ENCODE measurements around the gene IQSEC2. TPM values are rescaled to one million over a fixed set of nuclear protein-coding genes. Genes with fewer than 3 reads are reported as not detected.
A peak's percentile ranks its signal among the peaks of the same experiment; 100 is the strongest.

The IQSEC2 gene
- total RNA-seq, 1 experiment from 2014 or later: 16.9 TPM

GRCh38 chrX:53251307-53251706, 30.1 kb downstream of the IQSEC2 start:
- DNase-seq: no peak
- H3K36me3 ChIP-seq (replicated peaks; ENCODE audit: control insufficient read depth, insufficient read depth, low read length): peaks cover 8% of the 10 kb centered on the region
- no peak overlapping the region for H3K4me3 ChIP-seq (ENCODE audit: insufficient read depth, low read depth, low read length)
- no peaks in the 10 kb centered on the region for H3K27me3 ChIP-seq (ENCODE audit: control insufficient read depth, insufficient read depth, low read length)

GRCh38 chrX:53250556-53250955, 30.8 kb downstream of the IQSEC2 start:
- Histone ChIP-seq H3K36me3 (replicated peaks; ENCODE audit: control insufficient read depth, insufficient read depth, low read length) (peaks cover 8% of the 10 kb centered on the region), H3K27me3 (ENCODE audit: control insufficient read depth, insufficient read depth, low read length) (no peaks in the 10 kb centered on the region), H3K4me3 (ENCODE audit: insufficient read depth, low read depth, low read length) (no peak overlapping the region)
- no peak for DNase-seq

GRCh38 chrX:53249408-53250042, 31.9 kb downstream of the IQSEC2 start:
- Histone ChIP-seq H3K36me3 (replicated peaks; ENCODE audit: control insufficient read depth, insufficient read depth, low read length) (peaks cover 8% of the 10 kb centered on the region), H3K27me3 (ENCODE audit: control insufficient read depth, insufficient read depth, low read length) (no peaks in the 10 kb centered on the region), H3K4me3 (ENCODE audit: insufficient read depth, low read depth, low read length) (no peak overlapping the region)
- DNase-seq: no peak

- Histone ChIP-seq H3K36me3 (replicated peaks; ENCODE audit: control insufficient read depth, insufficient read depth, low read length) (peaks cover 10% of the 10 kb centered on the region), H3K4me3 (ENCODE audit: insufficient read depth, low read depth, low read length) (no peak overlapping the region), H3K27me3 (ENCODE audit: control insufficient read depth, insufficient read depth, low read length) (no peaks in the 10 kb centered on the region)
- DNase-seq: no peak
Observed at GRCh38 chrX:53247928-53248327, 33.5 kb downstream of the IQSEC2 start.

- H3K27me3 ChIP-seq (ENCODE audit: control insufficient read depth, insufficient read depth, low read length): no peaks in the 10 kb centered on the region
- DNase-seq: no peak
- no peak overlapping the region for H3K4me3 ChIP-seq (ENCODE audit: insufficient read depth, low read depth, low read length)
- H3K36me3 ChIP-seq (replicated peaks; ENCODE audit: control insufficient read depth, insufficient read depth, low read length): peaks cover 12% of the 10 kb centered on the region
Observed at GRCh38 chrX:53246231-53246630, 35.2 kb downstream of the IQSEC2 start.

- no peak for DNase-seq
- peaks cover 16% of the 10 kb centered on the region for H3K36me3 ChIP-seq (replicated peaks; ENCODE audit: control insufficient read depth, insufficient read depth, low read length)
- H3K4me3 ChIP-seq (ENCODE audit: insufficient read depth, low read depth, low read length): no peak overlapping the region
- no peaks in the 10 kb centered on the region for H3K27me3 ChIP-seq (ENCODE audit: control insufficient read depth, insufficient read depth, low read length)
Observed at GRCh38 chrX:53244610-53245009, 36.8 kb downstream of the IQSEC2 start.

GRCh38 chrX:53242310-53242709, 39.1 kb downstream of the IQSEC2 start:
- H3K36me3 ChIP-seq (replicated peaks; ENCODE audit: control insufficient read depth, insufficient read depth, low read length): peaks cover 15% of the 10 kb centered on the region
- H3K4me3 ChIP-seq (ENCODE audit: insufficient read depth, low read depth, low read length): no peak overlapping the region
- DNase-seq: no peak
- no peaks in the 10 kb centered on the region for H3K27me3 ChIP-seq (ENCODE audit: control insufficient read depth, insufficient read depth, low read length)

GRCh38 chrX:53241558-53241957, 39.8 kb downstream of the IQSEC2 start:
- no peaks in the 10 kb centered on the region for H3K27me3 ChIP-seq (ENCODE audit: control insufficient read depth, insufficient read depth, low read length)
- H3K36me3 ChIP-seq (replicated peaks; ENCODE audit: control insufficient read depth, insufficient read depth, low read length): peaks cover 12% of the 10 kb centered on the region
- H3K4me3 ChIP-seq (ENCODE audit: insufficient read depth, low read depth, low read length): no peak overlapping the region
- DNase-seq: no peak

- peaks cover 12% of the 10 kb centered on the region for H3K36me3 ChIP-seq (replicated peaks; ENCODE audit: control insufficient read depth, insufficient read depth, low read length)
- no peak overlapping the region for H3K4me3 ChIP-seq (ENCODE audit: insufficient read depth, low read depth, low read length)
- no peaks in the 10 kb centered on the region for H3K27me3 ChIP-seq (ENCODE audit: control insufficient read depth, insufficient read depth, low read length)
- peak; percentile 79 for DNase-seq
Observed at GRCh38 chrX:53239474-53239873, 41.9 kb downstream of the IQSEC2 start.

GRCh38 chrX:53237056-53237455, 44.3 kb downstream of the IQSEC2 start:
- H3K36me3 ChIP-seq (replicated peaks; ENCODE audit: control insufficient read depth, insufficient read depth, low read length): peaks cover 11% of the 10 kb centered on the region
- no peak for DNase-seq

GRCh38 chrX:53236025-53236679, 45.2 kb downstream of the IQSEC2 start:
- no peaks in the 10 kb centered on the region for H3K27me3 ChIP-seq (ENCODE audit: control insufficient read depth, insufficient read depth, low read length)
- no peak overlapping the region for H3K4me3 ChIP-seq (ENCODE audit: insufficient read depth, low read depth, low read length)
- peaks cover 9% of the 10 kb centered on the region for H3K36me3 ChIP-seq (replicated peaks; ENCODE audit: control insufficient read depth, insufficient read depth, low read length)
- no peak for DNase-seq

More at GRCh38 chrX:53237056-53237455, 44.3 kb downstream of the IQSEC2 start:
- Histone ChIP-seq H3K27me3 (ENCODE audit: control insufficient read depth, insufficient read depth, low read length) (no peaks in the 10 kb centered on the region), H3K4me3 (ENCODE audit: insufficient read depth, low read depth, low read length) (no peak overlapping the region)

GRCh38 chrX:53235566-53235965, 45.8 kb downstream of the IQSEC2 start:
- no peak overlapping the region for H3K4me3 ChIP-seq (ENCODE audit: insufficient read depth, low read depth, low read length)
- no peaks in the 10 kb centered on the region for H3K27me3 ChIP-seq (ENCODE audit: control insufficient read depth, insufficient read depth, low read length)
- no peak for DNase-seq
- H3K36me3 ChIP-seq (replicated peaks; ENCODE audit: control insufficient read depth, insufficient read depth, low read length): peaks cover 9% of the 10 kb centered on the region

- peaks cover 3% of the 10 kb centered on the region for H3K36me3 ChIP-seq (replicated peaks; ENCODE audit: control insufficient read depth, insufficient read depth, low read length)
- H3K4me3 ChIP-seq (ENCODE audit: insufficient read depth, low read depth, low read length): no peak overlapping the region
- no peaks in the 10 kb centered on the region for H3K27me3 ChIP-seq (ENCODE audit: control insufficient read depth, insufficient read depth, low read length)
- no peak for DNase-seq
Observed at GRCh38 chrX:53234484-53234883, 46.9 kb downstream of the IQSEC2 start.

- no peak for DNase-seq
- H3K4me3 ChIP-seq (ENCODE audit: insufficient read depth, low read depth, low read length): no peak overlapping the region
- H3K36me3 ChIP-seq (replicated peaks; ENCODE audit: control insufficient read depth, insufficient read depth, low read length): peaks cover 1% of the 10 kb centered on the region; the same call in 1 of the 2 replicates
- no peaks in the 10 kb centered on the region for H3K27me3 ChIP-seq (ENCODE audit: control insufficient read depth, insufficient read depth, low read length)
Observed at GRCh38 chrX:53233536-53233935, 47.8 kb downstream of the IQSEC2 start.

- Histone ChIP-seq H3K27me3 (ENCODE audit: control insufficient read depth, insufficient read depth, low read length) (no peaks in the 10 kb centered on the region), H3K36me3 (replicated peaks; ENCODE audit: control insufficient read depth, insufficient read depth, low read length) (peaks cover 1% of the 10 kb centered on the region; the same call in 1 of the 2 replicates), H3K4me3 (ENCODE audit: insufficient read depth, low read depth, low read length) (no peak overlapping the region)
- no peak for DNase-seq
Observed at GRCh38 chrX:53230116-53230515, 51.3 kb downstream of the IQSEC2 start.
